GM12865 (cell line): ENCODE results near the gene SLC6A6.

Experiments used
- DNase-seq: peaks from one replicate; pipeline ENCODE4 v3.0.0; 2010; ENCODE audit warnings: low read depth
- H3K4me3 ChIP-seq: 2 replicates; pipeline ENCODE4 v1.5.1; 2011; ENCODE audit warnings: mild to moderate bottlenecking, low read depth, low read length, control low read depth
- CTCF ChIP-seq: IDR thresholded peaks from 2 replicates; pipeline ENCODE4 v1.5.1; 2011; ENCODE audit warnings: low read length, control low read depth, low read depth, inconsistent platforms; ENCODE audit not compliant: insufficient read depth; ENCODE audit errors: missing control alignments

SLC6A6 gene

GRCh38 chr3:14410503-14411165 lies 8.2 kb downstream of the SLC6A6 start:
- peak; percentile 60 for DNase-seq
- TF ChIP-seq CTCF, result no peak
- H3K4me3 ChIP-seq, result no peak overlapping the region

GRCh38 chr3:14411166-14411526 lies 8.7 kb downstream of the SLC6A6 start:
- H3K4me3 ChIP-seq, result no peak overlapping the region
- no peak for DNase-seq
- TF ChIP-seq CTCF, result no peak

- DNase-seq, result no peak
Measured at GRCh38 chr3:14411988-14412387, 9.6 kb downstream of the SLC6A6 start.

GRCh38 chr3:14412831-14413380 lies 10.5 kb downstream of the SLC6A6 start:
- no peak for TF ChIP-seq CTCF
- DNase-seq, result no peak
- H3K4me3 ChIP-seq, result no peak overlapping the region

More at GRCh38 chr3:14411988-14412387, 9.6 kb downstream of the SLC6A6 start:
- no peak overlapping the region for H3K4me3 ChIP-seq
- TF ChIP-seq CTCF, result no peak

GRCh38 chr3:14413381-14414071 lies 11.1 kb downstream of the SLC6A6 start:
- no peak for DNase-seq
- TF ChIP-seq CTCF, result no peak
- no peak overlapping the region for H3K4me3 ChIP-seq

- no peak overlapping the region for H3K4me3 ChIP-seq
- TF ChIP-seq CTCF, result no peak
- no peak for DNase-seq
Measured at GRCh38 chr3:14414846-14415464, 12.5 kb downstream of the SLC6A6 start.
